ENCODE results near the gene CEACAM19.

Gene CEACAM19

DNA sequence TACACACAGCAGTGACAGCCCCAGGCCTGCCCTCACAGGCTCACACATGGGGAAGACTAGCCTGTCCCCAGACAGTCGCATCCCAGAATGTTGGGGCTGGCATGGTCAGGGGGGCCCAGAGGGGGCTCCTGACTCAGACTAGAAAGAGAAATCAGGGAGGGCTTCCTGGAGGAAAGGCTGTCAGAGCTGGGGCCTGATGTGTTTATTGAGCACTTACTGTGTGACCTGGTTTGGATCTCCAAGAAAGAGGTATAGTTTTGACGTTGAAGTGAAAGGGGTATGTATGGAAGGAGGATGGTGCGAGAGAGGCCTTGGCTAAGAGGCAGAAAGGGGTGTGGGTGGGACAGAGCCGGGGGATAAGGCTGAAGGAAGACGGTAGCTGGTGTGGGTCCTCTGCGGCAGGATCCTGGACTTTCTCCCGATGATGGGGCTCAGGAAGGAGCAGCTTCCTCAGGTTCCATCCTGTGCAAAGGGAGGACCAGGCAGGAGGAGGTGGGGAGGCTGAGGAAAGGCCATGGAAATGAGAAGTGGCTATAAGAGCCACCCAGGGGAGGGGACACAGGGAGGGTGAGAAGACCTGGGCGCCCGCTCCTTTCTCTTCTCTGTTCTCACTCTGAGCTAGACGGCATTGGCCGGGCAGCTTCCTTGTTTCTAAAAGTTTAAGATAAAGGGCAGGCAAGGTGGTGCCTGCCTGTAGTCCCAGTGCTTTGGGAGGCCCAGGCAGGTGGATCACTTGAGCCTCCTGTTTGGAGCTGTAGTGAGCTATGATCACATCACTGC is 61.1 kb downstream of the CEACAM19 start:
- Mint-ChIP-seq H3K9me3 (no peaks in the 10 kb centered on the region), H3K27ac (peak overlapping the region; percentile 29), H3K4me3 (no peak overlapping the region), H3K4me1 (peaks cover 24% of the 10 kb centered on the region), H3K36me3 (no peaks in the 10 kb centered on the region)
- DNase-seq (ENCODE audit: low spot score in 2 of 2) (no peak), ATAC-seq (no peak)
